Spleen (tissue), 11 donors: ENCODE measurements around the gene ANKRD61. TPM values are rescaled to one million over a fixed set of nuclear protein-coding genes. Genes with fewer than 3 reads are reported as not detected.
A peak's percentile ranks its signal among the peaks of the same experiment; 100 is the strongest.
"Not testable (repeated sequence)": the region's sequence is repeated elsewhere in the genome, so short reads cannot be mapped to it uniquely, and the experiment has no call there.

Experiments
- DNase-seq: peaks from one replicate; pipeline ENCODE4 v3.0.0-alpha.2; 2020
- H3K27ac ChIP-seq, 8 donors: fragments of 200-600 bp; sonication (generic) in 7 of 8; 1 replicate in 4 of 8; 2 replicates in 4 of 8; pipeline versions ENCODE4 v1.5.0 to v1.8.0; 2016 to 2021; ENCODE audit warnings: inconsistent platforms in 4 of 8, mild to moderate bottlenecking in 4 of 8, moderate library complexity in 1 of 8
- H3K27me3 ChIP-seq, 7 donors: fragments of 200-600 bp; sonication (generic) in 6 of 7; replicated peaks in 1 of 7; 1 replicate in 4 of 7; 2 replicates in 3 of 7; pipeline versions ENCODE4 v1.5.0 to v1.8.0; 2016 to 2021; ENCODE audit warnings: inconsistent platforms in 3 of 7, mild to moderate bottlenecking in 1 of 7
- H3K36me3 ChIP-seq, 6 donors: fragments of 200-600 bp; sonication (generic) in 5 of 6; 1 replicate in 4 of 6; 2 replicates in 2 of 6; pipeline versions ENCODE4 v1.5.0 to v1.8.0; 2016 to 2021; ENCODE audit warnings: inconsistent platforms in 2 of 6
- H3K4me1 ChIP-seq, 6 donors: fragments of 200-600 bp; sonication (generic) in 5 of 6; 1 replicate in 3 of 6; 2 replicates in 3 of 6; pipeline versions ENCODE4 v1.5.0 to v1.8.0; 2016 to 2021; ENCODE audit warnings: inconsistent platforms in 3 of 6
- H3K4me3 ChIP-seq, 8 donors: fragments of 200-600 bp; sonication (generic) in 7 of 8; 1 replicate in 4 of 8; 2 replicates in 4 of 8; pipeline versions ENCODE4 v1.5.0 to v1.8.0; 2016 to 2021; ENCODE audit warnings: inconsistent platforms in 4 of 8, mild to moderate bottlenecking in 4 of 8, moderate library complexity in 2 of 8
- H3K9me3 ChIP-seq, 8 donors: fragments of 200-600 bp; sonication (generic) in 7 of 8; 1 replicate in 4 of 8; 2 replicates in 4 of 8; pipeline versions ENCODE4 v1.5.0 to v1.8.0; 2016 to 2021; ENCODE audit warnings: inconsistent platforms in 4 of 8
- POLR2A ChIP-seq, 3 donors: fragments of 450-650 bp; IDR thresholded peaks; one replicate each; pipeline ENCODE4 v1.5.1; 2017; ENCODE audit warnings: antibody characterized with exemption in 3 of 3, mild to moderate bottlenecking in 1 of 3
- POLR2AphosphoS5 ChIP-seq, 3 donors: sonication (generic); formaldehyde crosslinking; IDR thresholded peaks; one replicate each; pipeline ENCODE4 v1.5.1; 2017; ENCODE audit warnings: antibody characterized with exemption in 3 of 3
- WGBS, 5 donors: extraction: QIAGEN DNeasy Blood & Tissue Kit in 3 of 5; methylation state at CpG; one replicate each; pipeline versions ENCODE4 v1.1.5 to v1.1.7; 2013 to 2018; 5-methylcytosine and 5-hydroxymethylcytosine counted together
- intact Hi-C: fragments of 100-400 bp; cut with DNase I; formaldehyde crosslinking; loops from one replicate; pipeline ENCODE4 v1.15.0; 2023; ENCODE audit warnings: low total_unique reads
- polyA plus RNA-seq, 3 donors: library from polyadenylated mRNA; stranded (reverse); fragments of 200-250 nt; gene quantifications; one replicate each; pipeline ENCODE4 v1.2.1, GENCODE V29; 2013
- total RNA-seq, 7 donors: library from RNA; depleted of rRNA in 3 of 7; stranded (reverse); fragments of >200 nt in 3 of 7; fragmentation: NEBNext Ultra II Directional in 4 of 7; extraction: Animal tissue kit (Norgen Biotek cat#: 25700) in 4 of 7; gene quantifications; one replicate each; pipeline versions ENCODE4 v1.1.0 to v1.2.1, GENCODE V29; 2016 to 2021
- TF ChIP-seq, protein P1 (sequence below), 11 experiments: fragments of 200-600 bp in 7 of 11; fragments of 450-650 bp in 4 of 11; sonication (generic) in 4 of 11; IDR thresholded peaks in 8 of 11; conservative IDR thresholded peaks in 3 of 11; 1 replicate in 7 of 11; 2 replicates in 4 of 11; pipeline versions ENCODE4 v1.4.0 to v1.8.0; 2016 to 2021; ENCODE audit warnings: antibody characterized with exemption in 11 of 11, inconsistent platforms in 4 of 11, mild to moderate bottlenecking in 1 of 11
- donor health status: healthy with polysubstance abuse.
- donor health status: DM: no; HTN: no; CAD: no; lungs with moderate emphysema.
- donor health status: DM: no; HTN: no; CAD: no.
- donor health status: Bipolar disorder and iron deficiency.
- donor health status: healthy.
- donor health status: DM: no; HTN: no; CAD: no.
- donor health status: DM: yes; HTN: yes; CAD: no.

The ANKRD61 gene
- total and polyA plus RNA-seq, 10 donors, result 0.05 to 0.37 (median 0.13) TPM; not detected in 7

DNA sequence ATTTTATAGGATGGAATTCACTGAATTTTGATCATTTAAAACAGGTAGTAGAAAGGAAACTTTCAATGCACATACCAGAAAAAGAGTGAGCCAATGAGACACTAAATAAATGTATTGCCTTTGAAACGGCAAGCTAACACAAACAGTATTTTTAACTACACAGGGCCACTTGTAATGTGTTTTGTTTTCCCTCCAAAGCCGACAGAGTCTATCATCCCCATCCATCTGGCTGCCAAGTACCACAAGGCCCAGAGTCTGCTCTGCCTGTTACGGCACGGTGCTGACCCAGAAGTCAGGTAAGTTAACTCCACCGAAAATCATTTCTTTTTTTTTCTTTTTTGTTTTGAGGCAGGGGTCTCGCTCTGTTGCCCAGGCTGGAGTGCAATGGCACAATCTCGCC lies 1.5 kb downstream of the ANKRD61 start:
- H3K36me3 ChIP-seq, result peaks cover 7 to 100% (median 63%) of the 10 kb centered on the region in 6 donors
- H3K4me1 ChIP-seq, result peaks cover 0 to 21% (median 0%) of the 10 kb centered on the region in 6 donors
- no peaks in the 10 kb centered on the region for H3K9me3 ChIP-seq
- no peak overlapping the region for H3K4me3 ChIP-seq
- H3K27me3 ChIP-seq, result no peaks in the 10 kb centered on the region
- 87 to 95% (median 93%) methylated on average over 7 of the region's 7 CpGs for WGBS, 5 donors
- H3K27ac ChIP-seq, result peak overlapping the region in 2 of 8 donors; percentile 24 to 28
- intact Hi-C loops, result no loop called here
- TF ChIP-seq POLR2A (IDR thresholded peaks at IDR 0.05) (no peak), POLR2AphosphoS5 (IDR thresholded peaks at IDR 0.05) (no peak)
- TF ChIP-seq, protein P1, sequence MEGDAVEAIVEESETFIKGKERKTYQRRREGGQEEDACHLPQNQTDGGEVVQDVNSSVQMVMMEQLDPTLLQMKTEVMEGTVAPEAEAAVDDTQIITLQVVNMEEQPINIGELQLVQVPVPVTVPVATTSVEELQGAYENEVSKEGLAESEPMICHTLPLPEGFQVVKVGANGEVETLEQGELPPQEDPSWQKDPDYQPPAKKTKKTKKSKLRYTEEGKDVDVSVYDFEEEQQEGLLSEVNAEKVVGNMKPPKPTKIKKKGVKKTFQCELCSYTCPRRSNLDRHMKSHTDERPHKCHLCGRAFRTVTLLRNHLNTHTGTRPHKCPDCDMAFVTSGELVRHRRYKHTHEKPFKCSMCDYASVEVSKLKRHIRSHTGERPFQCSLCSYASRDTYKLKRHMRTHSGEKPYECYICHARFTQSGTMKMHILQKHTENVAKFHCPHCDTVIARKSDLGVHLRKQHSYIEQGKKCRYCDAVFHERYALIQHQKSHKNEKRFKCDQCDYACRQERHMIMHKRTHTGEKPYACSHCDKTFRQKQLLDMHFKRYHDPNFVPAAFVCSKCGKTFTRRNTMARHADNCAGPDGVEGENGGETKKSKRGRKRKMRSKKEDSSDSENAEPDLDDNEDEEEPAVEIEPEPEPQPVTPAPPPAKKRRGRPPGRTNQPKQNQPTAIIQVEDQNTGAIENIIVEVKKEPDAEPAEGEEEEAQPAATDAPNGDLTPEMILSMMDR (IDR thresholded peaks at IDR 0.05 in 8 of 11, conservative IDR thresholded peaks at IDR 0.05 in 3 of 11), result no peak
- no peak for DNase-seq

DNA sequence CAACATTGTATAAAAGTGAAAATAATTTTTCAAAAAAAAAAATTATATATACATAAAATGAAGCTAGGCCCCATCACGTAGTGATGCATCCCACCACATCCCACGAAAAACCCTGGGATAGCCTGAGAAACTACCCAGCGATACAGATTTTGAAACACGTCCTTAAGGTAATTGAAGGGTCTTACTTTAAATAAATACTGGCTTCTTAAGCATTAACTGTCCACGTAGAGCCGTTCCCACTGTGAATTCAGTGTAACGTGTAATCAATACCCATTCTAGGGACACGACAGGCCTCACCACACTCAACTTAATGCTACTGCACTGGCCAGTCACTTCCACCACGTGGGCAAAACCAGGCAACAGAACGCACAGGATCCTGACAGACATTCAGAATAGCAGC lies 4.0 kb downstream of the ANKRD61 start:
- Histone ChIP-seq H3K4me1 (peaks cover 0 to 21% (median 0%) of the 10 kb centered on the region in 6 donors), H3K9me3 (no peaks in the 10 kb centered on the region), H3K4me3 (no peak overlapping the region), H3K27me3 (no peaks in the 10 kb centered on the region), H3K36me3 (peaks cover 7 to 100% (median 68%) of the 10 kb centered on the region in 6 donors), H3K27ac (no peak overlapping the region)
- WGBS, 5 donors, result 93 to 98% (median 96%) methylated on average over 10 of the region's 10 CpGs
- intact Hi-C loops, result no loop called here
- TF ChIP-seq POLR2AphosphoS5 (IDR thresholded peaks at IDR 0.05) (no peak), POLR2A (IDR thresholded peaks at IDR 0.05) (no peak)
- TF ChIP-seq, protein P1 (IDR thresholded peaks at IDR 0.05 in 8 of 11, conservative IDR thresholded peaks at IDR 0.05 in 3 of 11), result no peak
- DNase-seq, result no peak

DNA sequence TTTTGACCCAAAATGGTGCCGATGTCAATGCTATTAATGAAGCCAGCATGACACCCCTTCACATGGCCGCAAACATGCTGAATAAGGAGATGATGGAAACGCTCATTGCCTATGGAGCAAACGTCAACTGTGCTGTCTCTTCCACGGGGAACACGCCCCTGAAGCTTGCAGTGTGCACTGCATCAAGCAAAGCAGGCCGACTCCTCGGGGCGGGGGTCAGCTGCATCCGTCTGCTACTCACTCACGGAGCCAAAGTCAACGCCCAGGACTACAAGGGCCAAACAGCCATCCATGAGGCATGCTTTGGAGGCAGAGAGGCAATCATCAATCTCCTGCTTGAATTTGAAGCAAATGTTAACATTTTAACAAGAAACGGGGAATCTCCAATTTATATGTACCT lies 4.5 kb downstream of the ANKRD61 start:
- intact Hi-C loops, result no loop called here
- Histone ChIP-seq H3K27me3 (no peaks in the 10 kb centered on the region), H3K27ac (no peak overlapping the region), H3K4me1 (peaks cover 0 to 21% (median 0%) of the 10 kb centered on the region in 6 donors), H3K9me3 (no peaks in the 10 kb centered on the region), H3K36me3 (peaks cover 9 to 100% (median 72%) of the 10 kb centered on the region in 6 donors), H3K4me3 (no peak overlapping the region)
- DNase-seq, result no peak
- 93 to 97% (median 96%) methylated on average over 11 to 13 of the region's 13 CpGs for WGBS, 5 donors
- TF ChIP-seq, protein P1 (IDR thresholded peaks at IDR 0.05 in 8 of 11, conservative IDR thresholded peaks at IDR 0.05 in 3 of 11), result no peak
- TF ChIP-seq POLR2A (IDR thresholded peaks at IDR 0.05), result no peak
- no peak for TF ChIP-seq POLR2AphosphoS5 (IDR thresholded peaks at IDR 0.05)

DNA sequence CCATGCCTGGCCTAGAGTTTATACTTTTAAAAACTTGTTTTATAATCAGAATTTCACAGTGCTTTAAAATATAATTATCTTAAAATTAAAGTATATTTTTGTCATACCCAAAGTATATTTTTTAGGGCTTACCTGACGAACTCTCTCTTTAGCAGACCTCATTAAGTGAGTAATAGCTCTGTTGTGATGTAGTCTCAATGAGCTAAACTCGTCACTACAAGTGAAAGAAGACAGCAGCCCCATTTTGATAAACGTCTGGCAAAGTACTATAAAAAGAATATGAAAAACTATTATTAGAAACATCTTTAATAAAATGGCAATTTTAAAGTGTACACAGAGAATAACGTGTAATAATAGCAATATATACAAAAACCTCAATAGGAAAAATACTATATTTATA lies 18.6 kb downstream of the ANKRD61 start:
- peaks cover 0 to 100% (median 70%) of the 10 kb centered on the region in 6 donors for H3K36me3 ChIP-seq
- TF ChIP-seq POLR2AphosphoS5 (IDR thresholded peaks at IDR 0.05), result no peak
- TF ChIP-seq POLR2A (IDR thresholded peaks at IDR 0.05), result no peak
- TF ChIP-seq, protein P1 (IDR thresholded peaks at IDR 0.05 in 8 of 11, conservative IDR thresholded peaks at IDR 0.05 in 3 of 11), result no peak
- H3K9me3 ChIP-seq, result no peaks in the 10 kb centered on the region
- no peak overlapping the region for H3K27ac ChIP-seq
- no peak overlapping the region for H3K4me3 ChIP-seq
- WGBS, 5 donors, result 81 to 87% (median 86%) methylated on average over 4 of the region's 4 CpGs
- H3K27me3 ChIP-seq, result no peaks in the 10 kb centered on the region
- no peaks in the 10 kb centered on the region for H3K4me1 ChIP-seq
- intact Hi-C loops, result no loop called here
- no peak for DNase-seq

DNA sequence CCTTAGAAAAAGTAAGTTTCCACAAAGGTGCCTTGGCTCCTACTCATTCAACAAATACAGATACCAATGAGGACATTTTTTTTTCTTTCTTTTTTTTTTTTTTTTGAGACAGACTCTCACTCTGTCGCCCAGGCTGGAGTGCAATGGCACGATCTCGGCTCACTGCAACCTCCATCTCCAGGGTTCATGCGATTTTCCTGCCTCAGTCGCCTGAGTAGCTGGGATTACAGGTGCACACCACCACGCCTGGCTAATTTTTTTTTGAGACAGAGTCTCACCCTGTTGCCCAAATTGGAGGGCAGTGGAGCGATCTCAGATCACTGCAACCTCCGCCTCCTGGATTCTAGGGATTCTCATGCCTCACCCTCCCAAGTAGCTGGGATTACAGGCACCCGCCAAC lies 20.0 kb downstream of the ANKRD61 start:
- intact Hi-C loops, H3K9me3 ChIP-seq, H3K4me1 ChIP-seq, H3K27ac ChIP-seq, H3K4me3 ChIP-seq, H3K27me3 ChIP-seq: not testable (repeated sequence)
- peaks cover 0 to 92% (median 57%) of the 10 kb centered on the region in 6 donors for H3K36me3 ChIP-seq
- DNase-seq, result peak; percentile 10
- WGBS, 5 donors, result 94 to 99% (median 97%) methylated on average over 9 of the region's 9 CpGs
